HG02852 (cell line): ENCODE measurements around the gene IFT88.

Source experiments
- ATAC-seq: cut with Tn5 transposase; IDR thresholded peaks from one replicate; pipeline ENCODE4 v1.9.1; 2021; ENCODE audit warnings: mild to moderate bottlenecking, moderate library complexity; ENCODE audit not compliant: unreplicated experiment

Gene IFT88

DNA sequence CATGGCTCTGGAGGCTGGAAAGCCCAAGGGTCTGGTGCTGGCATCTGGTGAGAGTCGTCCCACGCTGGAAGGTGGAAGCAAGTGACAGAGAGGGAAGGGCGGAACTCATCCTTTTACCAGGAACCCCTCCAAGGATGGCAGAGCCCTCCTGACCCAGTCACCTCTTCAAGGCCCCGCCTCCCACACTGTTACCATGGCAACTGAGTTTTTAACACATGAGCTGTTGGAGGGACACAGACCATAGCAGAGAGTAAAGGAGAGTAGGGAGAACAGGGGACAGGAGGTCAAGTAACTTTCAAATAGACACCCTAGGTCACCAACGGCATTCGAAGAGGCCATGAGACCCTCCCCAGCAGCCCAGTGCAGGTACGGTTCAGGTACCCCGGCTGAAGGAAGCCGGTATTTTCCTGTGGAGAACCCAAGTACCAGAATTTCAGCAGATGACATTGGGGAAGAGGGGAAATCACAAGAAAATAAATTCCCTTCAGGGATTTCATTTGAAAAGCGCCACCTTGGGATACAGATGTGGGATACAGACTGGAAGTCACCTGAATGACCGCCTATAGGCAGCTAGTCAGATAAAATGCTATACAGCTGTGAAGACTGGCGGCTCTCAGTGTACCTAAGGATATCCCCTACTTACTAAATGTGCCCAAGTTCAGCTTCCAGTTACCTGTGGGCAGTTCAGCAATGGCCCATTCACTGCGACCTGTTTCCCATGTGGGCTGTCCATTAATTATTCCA lies 144.5 kb downstream of the IFT88 start:
- ATAC-seq, result no peak

DNA sequence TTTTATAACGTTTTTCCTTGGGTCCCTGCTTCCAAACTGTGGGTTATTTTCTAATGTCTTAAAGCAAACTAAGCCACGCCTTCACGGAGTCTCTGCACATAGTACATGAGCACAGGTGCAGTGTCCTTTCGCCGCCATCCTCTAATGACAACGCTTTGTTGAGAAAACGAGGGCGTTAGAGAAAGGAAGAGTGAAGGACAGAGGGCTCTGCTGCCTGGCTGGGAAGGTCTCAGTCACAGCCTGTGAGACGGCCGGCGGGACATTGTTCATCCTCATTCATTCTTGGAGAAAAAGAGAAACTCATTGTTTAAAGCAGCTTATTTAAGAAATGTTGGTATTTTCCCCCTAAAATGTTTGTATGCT lies 146.0 kb downstream of the IFT88 start:
- ATAC-seq, result no peak

DNA sequence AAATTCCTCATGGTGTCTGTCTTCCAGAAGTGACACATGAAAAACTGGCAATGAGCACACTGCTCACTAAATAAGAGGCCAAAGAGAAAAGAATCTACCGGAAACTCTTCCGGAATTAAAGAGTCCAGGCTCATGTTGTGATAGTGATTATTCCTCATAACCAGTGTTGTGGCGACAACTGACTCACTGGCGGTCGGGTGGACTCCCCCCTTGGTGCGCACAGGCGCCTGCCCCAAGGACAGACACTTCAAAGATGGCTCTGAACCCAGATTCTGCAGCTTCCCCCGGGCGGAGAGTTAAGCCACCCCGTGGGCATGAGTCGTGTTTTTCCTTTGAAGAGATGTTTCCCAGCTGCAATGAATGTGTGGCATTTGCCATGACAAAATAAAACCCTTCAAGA lies 146.8 kb downstream of the IFT88 start:
- no peak for ATAC-seq

DNA sequence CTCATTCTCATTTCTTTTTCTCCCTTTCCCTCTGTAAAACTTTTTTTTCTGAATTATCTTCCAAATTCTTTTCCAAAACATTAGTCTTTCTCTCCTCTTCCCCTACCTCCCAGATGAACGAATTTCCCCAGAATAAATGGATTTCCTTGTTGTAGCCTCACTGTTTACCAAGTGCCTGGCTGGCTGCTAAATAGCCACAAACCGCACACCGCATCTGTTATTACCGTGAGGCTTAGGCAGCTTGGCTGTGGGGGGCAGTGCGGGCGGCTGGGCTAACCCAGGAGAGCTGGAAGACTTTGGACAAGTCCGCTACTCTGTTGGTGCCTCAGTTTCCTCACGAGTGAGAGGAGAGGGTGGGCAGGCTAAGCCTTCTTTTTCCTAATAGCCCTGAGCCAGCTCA lies 147.2 kb downstream of the IFT88 start:
- no peak for ATAC-seq

DNA sequence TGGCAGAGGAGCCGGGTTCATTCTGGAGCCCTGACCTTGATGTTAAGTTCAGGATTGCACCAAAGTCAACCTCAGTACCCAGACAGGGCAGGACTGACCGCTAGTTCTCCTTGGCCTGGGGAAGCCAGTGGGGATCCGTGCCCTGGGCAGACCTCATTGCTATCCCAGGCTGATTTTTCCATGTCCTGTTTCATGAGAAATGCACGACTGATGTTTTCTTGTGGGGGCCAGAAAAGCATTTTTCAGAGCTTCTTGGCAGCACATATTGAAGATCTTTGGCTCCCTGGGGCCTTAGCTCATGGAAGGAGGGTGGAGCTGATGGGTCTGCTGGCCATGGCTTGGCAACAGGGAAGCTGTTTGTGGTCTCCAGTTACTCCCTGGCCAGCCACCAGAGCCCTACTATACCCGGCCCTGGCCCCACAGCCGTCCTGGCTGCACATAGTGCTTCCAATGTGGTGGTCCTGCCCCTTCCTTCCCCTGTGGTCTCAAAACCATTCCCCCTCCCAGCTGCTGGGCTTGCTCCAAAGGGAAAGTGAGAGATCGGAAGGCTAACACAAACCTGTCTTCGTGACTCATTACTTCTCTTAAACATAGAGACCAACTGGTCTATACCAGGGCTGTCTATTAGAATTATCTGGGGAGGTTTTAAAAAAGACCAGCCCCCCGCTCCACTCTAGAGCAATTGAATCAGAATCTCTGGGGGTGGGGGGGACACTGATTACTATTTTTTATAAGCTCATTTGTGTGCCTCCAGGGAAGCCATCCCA lies 147.8 kb downstream of the IFT88 start:
- ATAC-seq, result no peak

DNA sequence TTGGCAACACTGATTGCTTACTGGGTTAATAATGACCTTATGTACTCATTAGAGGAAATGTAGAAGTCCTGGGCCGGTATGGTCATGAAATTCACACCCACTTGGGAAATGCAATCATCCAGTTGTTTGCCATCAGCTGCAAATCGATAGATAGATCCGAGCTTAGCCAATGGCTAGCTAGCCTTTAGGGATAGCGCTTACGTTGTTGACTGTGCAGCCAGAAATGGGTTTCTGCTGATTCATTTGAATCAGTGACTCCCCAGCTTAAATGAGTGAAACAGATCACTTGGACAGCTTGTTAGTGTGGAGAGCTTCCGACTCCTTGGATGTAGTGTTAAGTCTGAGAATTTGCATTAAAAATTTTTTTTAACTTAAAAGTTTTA lies 148.4 kb downstream of the IFT88 start:
- ATAC-seq, result no peak

DNA sequence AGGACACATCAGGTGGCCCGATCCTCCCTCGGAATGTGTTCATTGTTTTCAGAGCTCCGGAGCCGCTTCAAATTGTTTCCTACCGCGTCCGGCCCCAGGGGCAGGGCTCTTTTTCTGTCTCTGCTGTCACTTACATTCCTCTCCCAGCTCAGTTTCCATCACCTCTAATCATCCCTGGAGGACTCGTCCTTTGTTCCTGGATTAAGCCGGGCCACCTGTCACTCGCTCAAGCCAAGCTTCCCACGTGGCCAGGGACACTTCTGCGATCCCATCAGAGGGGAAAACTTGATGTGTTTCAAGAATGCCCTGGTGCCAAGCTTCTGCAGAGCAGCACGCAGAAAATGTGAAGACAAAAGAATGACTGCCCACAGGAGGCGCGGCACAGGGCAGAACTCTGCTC lies 150.0 kb downstream of the IFT88 start:
- ATAC-seq, result no peak

DNA sequence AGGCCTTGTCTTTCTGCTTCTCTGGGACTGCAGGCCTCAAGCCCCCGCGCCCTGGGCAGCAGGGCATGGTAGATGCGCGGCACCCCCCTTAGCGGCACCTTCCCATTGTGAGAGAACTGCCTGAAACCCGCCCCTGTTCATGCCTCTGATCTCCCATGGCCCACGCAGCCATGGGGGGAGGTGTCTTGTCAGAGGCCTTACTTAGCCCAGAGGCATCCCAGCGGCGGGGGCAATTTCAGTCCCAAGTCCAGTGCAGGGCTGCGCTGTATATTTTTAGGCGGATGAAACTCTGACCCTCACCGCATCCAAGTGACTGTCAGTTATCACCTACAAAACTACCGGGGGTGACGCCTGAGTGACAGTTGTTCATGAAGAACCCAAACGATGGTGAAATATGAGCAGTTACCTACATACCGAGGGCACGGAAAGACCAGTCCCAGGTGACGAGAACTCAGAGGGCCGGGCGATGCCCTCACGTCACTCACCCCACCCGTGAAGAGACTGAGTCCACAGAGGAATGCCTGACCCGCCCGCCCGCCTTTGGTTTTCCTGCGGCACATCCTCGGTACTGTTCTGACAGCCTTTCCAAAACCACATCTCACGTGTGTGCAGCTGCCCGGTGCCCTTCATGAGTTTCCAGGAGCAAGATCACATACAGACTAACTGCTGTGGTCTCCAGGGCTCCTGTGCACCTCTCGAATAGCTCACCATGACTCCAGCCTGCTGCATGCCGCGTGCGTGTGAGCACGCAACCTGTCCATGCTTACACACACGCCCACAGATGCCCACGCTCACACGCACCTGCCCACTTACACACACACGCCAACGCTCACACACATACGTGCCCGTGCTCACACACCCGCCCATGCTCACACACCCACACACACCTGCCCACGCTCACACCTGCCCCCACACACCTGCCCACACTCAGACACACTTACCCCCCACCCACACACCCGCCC lies 150.9 kb downstream of the IFT88 start:
- ATAC-seq, result no peak

DNA sequence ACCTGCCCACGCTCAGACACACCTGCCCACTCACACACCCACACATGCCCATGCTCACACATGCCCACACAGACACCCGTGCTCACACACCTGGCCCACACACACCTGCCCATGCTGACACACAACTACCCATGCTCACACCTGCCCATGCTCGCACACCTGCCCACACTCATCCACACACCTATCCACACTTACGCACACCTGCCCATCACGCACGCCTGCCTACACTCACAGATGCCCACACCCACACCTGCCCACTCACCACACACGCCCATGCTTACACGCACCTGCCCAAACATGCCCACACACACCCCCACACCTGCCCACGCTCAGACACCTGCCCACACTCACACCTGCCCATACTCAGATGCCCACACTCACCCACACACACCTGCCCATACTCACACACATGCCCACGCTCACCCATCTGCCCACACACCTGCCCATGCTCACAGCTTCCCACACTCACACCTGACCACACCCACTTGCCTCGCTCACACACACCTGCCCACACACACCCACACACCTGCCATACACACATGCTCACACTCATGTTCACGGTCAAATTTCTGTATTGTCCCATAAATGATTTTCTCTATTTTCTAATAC lies 152.1 kb downstream of the IFT88 start:
- no peak for ATAC-seq

DNA sequence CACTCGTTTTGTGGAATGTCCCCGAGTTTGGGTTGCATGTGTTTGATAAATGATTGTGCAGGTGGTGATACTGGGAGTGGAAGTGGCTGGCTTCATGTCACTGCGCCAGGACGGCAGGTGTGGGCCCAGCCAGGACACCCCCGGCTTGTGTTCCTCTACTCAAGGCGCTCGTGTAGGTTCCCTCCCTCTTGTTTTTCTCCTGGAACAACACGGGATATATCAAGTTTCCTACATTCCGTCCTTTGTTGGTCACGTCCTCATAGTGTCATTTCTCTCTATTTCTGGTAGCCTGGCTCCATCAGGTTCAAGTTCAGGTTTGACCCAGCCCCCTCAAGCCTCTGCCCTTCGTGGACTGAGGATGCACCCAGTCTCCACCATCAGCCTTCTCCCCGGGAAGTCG lies 152.8 kb downstream of the IFT88 start:
- ATAC-seq, result no peak

DNA sequence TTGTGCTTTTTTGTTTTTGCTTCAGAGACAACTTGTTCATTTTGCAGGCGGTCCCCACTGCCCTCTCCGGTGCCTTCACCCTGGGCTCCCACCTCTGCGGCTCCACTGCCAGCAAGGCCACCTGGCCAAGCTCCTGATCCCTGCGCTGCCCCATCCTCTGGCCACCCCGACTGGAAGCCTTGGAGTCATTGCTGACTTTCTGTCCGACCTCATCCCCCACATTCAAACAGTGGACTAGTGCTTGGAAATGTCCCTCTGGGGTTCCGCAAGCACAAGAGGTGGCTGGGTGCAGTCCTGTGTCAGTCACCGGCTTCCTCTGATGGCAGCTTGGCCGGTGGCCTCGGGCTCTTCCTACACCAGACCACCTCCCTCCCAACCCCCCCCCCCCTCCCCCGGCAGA lies 153.5 kb downstream of the IFT88 start:
- ATAC-seq, result no peak

DNA sequence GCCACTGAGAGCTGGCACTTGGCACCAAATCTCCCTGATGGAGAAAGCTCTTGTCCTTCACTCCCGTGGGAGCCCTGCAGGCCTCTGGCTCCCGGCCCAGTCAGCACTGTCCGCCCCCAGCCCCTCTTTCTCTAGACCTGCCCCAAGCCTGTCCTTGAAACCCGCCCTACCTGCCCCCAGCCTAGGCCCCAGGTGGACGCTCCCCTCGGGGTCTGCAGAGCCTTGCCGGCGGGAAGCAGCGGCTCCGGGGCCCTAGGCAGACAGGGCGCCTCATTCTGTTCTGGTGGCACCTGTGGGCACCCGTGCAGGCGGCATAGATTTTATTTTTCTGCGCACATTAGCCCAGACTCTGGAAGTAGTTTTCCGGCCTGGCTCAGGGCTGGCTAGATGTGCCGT lies 154.1 kb downstream of the IFT88 start:
- no peak for ATAC-seq

DNA sequence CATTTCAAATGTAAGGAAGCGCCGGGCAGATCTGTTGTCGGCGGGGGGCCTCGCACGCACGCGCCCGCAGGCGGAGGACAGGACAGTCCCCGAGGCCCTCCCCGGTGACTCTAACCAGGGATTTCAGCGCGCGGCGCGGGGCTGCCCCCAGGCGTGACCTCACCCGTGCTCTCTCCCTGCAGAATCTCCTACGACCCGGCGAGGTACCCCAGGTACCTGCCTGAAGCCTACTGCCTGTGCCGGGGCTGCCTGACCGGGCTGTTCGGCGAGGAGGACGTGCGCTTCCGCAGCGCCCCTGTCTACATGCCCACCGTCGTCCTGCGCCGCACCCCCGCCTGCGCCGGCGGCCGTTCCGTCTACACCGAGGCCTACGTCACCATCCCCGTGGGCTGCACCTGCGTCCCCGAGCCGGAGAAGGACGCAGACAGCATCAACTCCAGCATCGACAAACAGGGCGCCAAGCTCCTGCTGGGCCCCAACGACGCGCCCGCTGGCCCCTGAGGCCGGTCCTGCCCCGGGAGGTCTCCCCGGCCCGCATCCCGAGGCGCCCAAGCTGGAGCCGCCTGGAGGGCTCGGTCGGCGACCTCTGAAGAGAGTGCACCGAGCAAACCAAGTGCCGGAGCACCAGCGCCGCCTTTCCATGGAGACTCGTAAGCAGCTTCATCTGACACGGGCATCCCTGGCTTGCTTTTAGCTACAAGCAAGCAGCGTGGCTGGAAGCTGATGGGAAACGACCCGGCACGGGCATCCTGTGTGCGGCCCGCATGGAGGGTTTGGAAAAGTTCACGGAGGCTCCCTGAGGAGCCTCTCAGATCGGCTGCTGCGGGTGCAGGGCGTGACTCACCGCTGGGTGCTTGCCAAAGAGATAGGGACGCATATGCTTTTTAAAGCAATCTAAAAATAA lies 154.7 kb downstream of the IFT88 start:
- no peak for ATAC-seq

DNA sequence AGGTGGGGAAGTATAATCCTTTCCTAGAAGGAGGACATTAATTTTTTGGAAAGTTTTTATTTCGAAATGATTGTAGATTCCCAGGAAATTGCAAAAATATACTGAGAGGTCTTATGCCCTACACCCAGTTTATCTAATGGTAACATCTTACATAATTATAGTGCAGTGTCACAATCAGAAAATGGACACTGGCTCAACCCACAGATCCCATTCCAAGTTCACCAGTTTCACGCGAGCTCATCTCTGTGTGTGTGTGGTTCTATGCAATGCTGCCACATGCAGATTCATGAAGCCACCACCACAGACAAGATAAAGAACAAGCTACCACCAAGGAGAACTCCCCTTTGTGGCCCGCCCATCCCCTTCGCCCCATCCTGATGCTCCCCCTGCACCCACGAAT lies 160.9 kb downstream of the IFT88 start:
- ATAC-seq, result no peak

DNA sequence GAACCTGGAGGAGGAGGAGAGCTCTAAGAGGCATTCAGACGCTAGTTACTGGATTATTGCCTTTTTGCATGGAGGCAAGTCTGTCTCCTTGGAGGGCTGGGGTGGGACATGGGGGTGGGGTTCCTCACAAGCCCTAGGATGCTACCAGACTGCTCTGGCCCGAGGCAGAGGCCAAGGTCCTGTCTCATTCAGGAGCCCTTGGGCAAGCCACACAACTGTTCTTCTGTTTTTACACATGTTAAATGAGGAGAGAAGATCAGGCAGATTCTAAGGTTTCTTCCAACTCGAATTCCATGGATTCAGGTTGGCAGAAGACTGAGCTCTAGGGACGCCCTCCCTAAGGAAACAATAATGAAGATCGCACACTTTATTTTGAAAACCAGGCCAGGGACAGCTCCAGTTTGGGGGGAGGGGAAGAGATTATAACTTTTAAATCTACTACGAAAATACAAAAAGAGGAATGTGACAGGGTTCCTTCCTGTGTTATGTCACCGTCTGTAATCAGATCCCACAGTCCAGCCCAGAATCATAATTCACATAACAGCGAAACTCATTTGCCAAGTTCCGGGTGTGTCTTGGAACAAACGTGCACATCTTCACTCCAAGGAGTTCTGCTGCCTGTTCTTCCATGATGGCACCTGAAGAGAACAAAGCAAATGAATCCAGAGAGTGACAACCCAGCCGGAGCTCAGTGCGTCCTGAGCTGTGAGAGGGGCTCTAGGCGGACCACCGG lies 161.8 kb downstream of the IFT88 start:
- no peak for ATAC-seq

DNA sequence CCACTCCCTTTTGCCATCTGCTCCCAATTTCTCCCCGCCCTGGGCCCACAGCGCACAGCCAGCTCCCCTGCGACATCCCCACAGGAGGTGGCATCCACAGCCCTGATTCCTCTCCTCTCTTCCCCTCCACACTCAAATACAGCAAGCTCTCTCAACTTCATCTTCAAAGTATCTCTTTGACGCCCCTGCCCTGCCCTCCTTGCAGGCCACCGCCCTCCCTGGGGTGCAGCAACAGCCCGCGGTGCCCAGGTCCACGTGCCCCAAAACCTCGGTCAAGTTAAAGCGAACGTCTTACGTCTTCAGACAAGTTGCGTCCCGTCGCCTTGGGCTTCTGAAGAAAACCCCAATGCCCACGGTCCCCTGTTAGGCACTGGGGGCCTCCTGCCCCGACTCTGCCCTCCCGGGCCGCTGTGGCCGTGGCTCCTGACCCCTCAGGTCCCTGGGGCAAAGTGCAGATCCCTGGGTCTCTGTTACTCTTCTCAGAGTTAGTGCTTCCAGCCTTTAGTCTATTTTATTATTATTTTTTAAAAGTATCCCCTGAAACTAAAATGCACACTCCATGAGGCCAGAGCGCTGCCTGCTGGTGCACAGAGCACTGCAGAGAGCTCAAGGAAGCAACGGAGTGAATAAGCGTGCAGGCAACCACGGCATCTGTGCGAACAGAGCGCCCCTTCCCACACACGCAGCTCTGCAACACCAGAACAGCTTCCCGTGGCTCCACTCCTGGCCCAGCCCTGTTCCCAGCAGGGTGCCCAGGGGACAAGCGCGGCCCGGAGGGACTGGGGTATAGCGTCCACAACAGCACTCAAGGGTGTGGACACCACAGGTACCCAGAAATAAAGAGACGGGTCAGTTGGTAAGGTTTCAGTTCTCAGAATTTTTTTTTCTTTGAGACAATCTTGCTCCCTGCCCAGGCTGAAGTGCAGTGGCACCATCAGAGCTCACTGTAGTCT lies 163.0 kb downstream of the IFT88 start:
- no peak for ATAC-seq

DNA sequence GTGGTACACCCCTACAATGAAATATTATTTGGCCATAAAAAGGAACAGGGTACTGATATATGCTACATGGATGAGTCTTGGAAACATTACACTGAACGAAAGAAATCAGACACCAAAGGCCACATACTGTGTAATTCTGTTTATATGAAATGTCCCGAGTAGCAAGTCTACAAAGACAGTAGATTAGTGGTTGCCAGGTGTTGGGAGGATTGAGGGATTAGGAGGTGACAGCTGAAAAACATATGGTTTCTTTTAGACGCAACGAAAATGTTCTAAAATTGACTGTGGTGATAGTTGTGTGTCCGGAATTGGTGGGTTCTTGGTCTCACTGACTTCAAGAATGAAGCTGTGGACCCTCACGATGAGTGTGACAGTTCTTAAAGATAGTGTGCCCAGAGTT lies 171.7 kb downstream of the IFT88 start:
- no peak for ATAC-seq

DNA sequence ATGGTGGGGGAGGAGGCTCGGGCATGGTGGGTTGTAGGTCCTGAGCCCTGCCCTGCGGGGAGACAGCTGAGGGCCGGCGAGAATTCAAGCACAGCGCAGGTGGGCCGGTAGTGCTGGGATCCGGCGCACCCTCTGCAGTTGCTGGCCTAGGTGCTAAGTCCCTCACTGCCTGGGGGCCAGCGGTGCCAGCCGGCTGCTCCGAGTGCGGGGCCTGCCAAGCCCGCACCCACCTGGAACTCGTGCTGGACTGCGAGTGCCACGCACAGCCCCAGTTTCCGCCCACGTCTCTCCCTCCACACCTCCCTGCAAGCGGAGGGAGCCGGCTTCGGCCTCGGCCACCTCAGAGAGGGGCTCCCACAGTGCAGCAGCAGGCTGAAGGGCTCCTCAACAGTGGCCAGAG lies 173.1 kb downstream of the IFT88 start:
- ATAC-seq, result no peak
